Mesenchymal stem cell (in vitro differentiated cells and primary cell): ENCODE measurements around the gene FAM180A.

ENCODE experiments used
- DNase-seq: peaks from one replicate; pipeline ENCODE4 v3.0.0-alpha.2; 2013
- H2AFZ ChIP-seq: one replicate; pipeline ENCODE4 v1.6.1; 2013; ENCODE audit warnings: low read depth, mild to moderate bottlenecking, control low read depth, inconsistent platforms, low read length, moderate library complexity
- H2AK5ac ChIP-seq: 2 replicates; pipeline ENCODE4 v1.6.1; 2013; ENCODE audit warnings: low read length, moderate library complexity, mild to moderate bottlenecking, inconsistent platforms; ENCODE audit not compliant: severe bottlenecking
- H2BK120ac ChIP-seq: one replicate; pipeline ENCODE4 v1.6.1; 2013; ENCODE audit warnings: low read depth, mild to moderate bottlenecking, inconsistent platforms, low read length, moderate library complexity
- H2BK12ac ChIP-seq, 2 experiments: one replicate each; pipeline ENCODE4 v1.6.1; 2013; ENCODE audit warnings: inconsistent platforms in 2 of 2, low read length in 2 of 2, mild to moderate bottlenecking in 2 of 2, moderate library complexity in 2 of 2, control low read depth in 1 of 2
- H2BK15ac ChIP-seq: one replicate; pipeline ENCODE4 v1.6.1; 2013; ENCODE audit warnings: mild to moderate bottlenecking, low read depth, inconsistent platforms; ENCODE audit not compliant: poor library complexity, severe bottlenecking
- H2BK5ac ChIP-seq: 2 replicates; pipeline ENCODE4 v1.6.1; 2013; ENCODE audit warnings: low read depth, mild to moderate bottlenecking, low read length, control low read depth, inconsistent platforms; ENCODE audit not compliant: poor library complexity, severe bottlenecking
- H3K14ac ChIP-seq, 2 experiments: one replicate each; pipeline ENCODE4 v1.6.1; 2013; ENCODE audit warnings: inconsistent platforms in 2 of 2, low read length in 2 of 2, control low read depth in 1 of 2, mild to moderate bottlenecking in 1 of 2, moderate library complexity in 1 of 2
- H3K18ac ChIP-seq, 2 experiments: one replicate each; pipeline ENCODE4 v1.6.1; 2013; ENCODE audit warnings: inconsistent platforms in 2 of 2, low read length in 2 of 2, control low read depth in 1 of 2, low read depth in 1 of 2, mild to moderate bottlenecking in 1 of 2
- H3K23ac ChIP-seq, 2 experiments: one replicate each; pipeline ENCODE4 v1.6.1; 2013; ENCODE audit warnings: inconsistent platforms in 2 of 2, low read length in 2 of 2, mild to moderate bottlenecking in 2 of 2, moderate library complexity in 2 of 2, control low read depth in 1 of 2
- H3K27ac ChIP-seq: 2 replicates; pipeline ENCODE4 v1.5.1; 2013; ENCODE audit warnings: mild to moderate bottlenecking, moderate library complexity, low read length, control low read depth, inconsistent platforms; ENCODE audit not compliant: poor library complexity, severe bottlenecking
- H3K27me3 ChIP-seq, 2 experiments: 2 replicates each; pipeline versions ENCODE4 v1.6.1 to v1.7.0; 2013; ENCODE audit warnings: low read length in 2 of 2, mild to moderate bottlenecking in 2 of 2, moderate library complexity in 2 of 2, control low read depth in 1 of 2, inconsistent platforms in 1 of 2; ENCODE audit not compliant: control insufficient read depth in 1 of 2, insufficient read depth in 1 of 2
- H3K36me3 ChIP-seq, 2 experiments: 2 replicates each; pipeline versions ENCODE4 v1.6.1 to v1.7.0; 2013; ENCODE audit warnings: low read length in 2 of 2, control low read depth in 1 of 2, inconsistent platforms in 1 of 2, low read depth in 1 of 2, mild to moderate bottlenecking in 1 of 2; ENCODE audit not compliant: insufficient read depth in 2 of 2, control insufficient read depth in 1 of 2
- H3K4ac ChIP-seq, 2 experiments: one replicate each; pipeline ENCODE4 v1.6.1; 2013; ENCODE audit warnings: inconsistent platforms in 2 of 2, low read length in 2 of 2, mild to moderate bottlenecking in 2 of 2, moderate library complexity in 2 of 2, control low read depth in 1 of 2, low read depth in 1 of 2
- H3K4me1 ChIP-seq: 2 replicates; pipeline ENCODE4 v1.6.1; 2013; ENCODE audit warnings: low read depth, low read length, control low read depth; ENCODE audit not compliant: control insufficient read depth, insufficient read depth
- H3K4me2 ChIP-seq: 2 replicates; pipeline ENCODE4 v1.6.1; 2013; ENCODE audit warnings: low read length, mild to moderate bottlenecking, inconsistent platforms; ENCODE audit not compliant: poor library complexity, severe bottlenecking
- H3K4me3 ChIP-seq, 2 experiments: 2 replicates each; pipeline versions ENCODE4 v1.5.1 to v1.7.0; 2013; ENCODE audit warnings: low read length in 2 of 2, mild to moderate bottlenecking in 2 of 2, control low read depth in 1 of 2, low read depth in 1 of 2; ENCODE audit not compliant: insufficient read depth in 1 of 2
- H3K79me1 ChIP-seq: replicated peaks from 2 replicates; pipeline ENCODE4 v1.6.1; 2013; ENCODE audit warnings: mild to moderate bottlenecking, control low read depth, low read length, inconsistent platforms; ENCODE audit not compliant: poor library complexity, severe bottlenecking
- H3K9ac ChIP-seq: 2 replicates; pipeline ENCODE4 v1.7.0; 2013; ENCODE audit warnings: mild to moderate bottlenecking, low read length, moderate library complexity
- H3K9me3 ChIP-seq: 2 replicates; pipeline ENCODE4 v1.7.0; 2013; ENCODE audit warnings: mild to moderate bottlenecking, low read length; ENCODE audit not compliant: control insufficient read depth
- H4K8ac ChIP-seq: one replicate; pipeline ENCODE4 v1.6.1; 2013; ENCODE audit warnings: inconsistent platforms, mild to moderate bottlenecking, low read length, moderate library complexity
- H4K91ac ChIP-seq: one replicate; pipeline ENCODE4 v1.6.1; 2013; ENCODE audit warnings: mild to moderate bottlenecking, low read length, inconsistent platforms
- WGBS: methylation state at CpG from one replicate; pipeline ENCODE4 v1.1.7; 2013; ENCODE audit warnings: mixed read lengths; 5-methylcytosine and 5-hydroxymethylcytosine counted together

Gene FAM180A

DNA sequence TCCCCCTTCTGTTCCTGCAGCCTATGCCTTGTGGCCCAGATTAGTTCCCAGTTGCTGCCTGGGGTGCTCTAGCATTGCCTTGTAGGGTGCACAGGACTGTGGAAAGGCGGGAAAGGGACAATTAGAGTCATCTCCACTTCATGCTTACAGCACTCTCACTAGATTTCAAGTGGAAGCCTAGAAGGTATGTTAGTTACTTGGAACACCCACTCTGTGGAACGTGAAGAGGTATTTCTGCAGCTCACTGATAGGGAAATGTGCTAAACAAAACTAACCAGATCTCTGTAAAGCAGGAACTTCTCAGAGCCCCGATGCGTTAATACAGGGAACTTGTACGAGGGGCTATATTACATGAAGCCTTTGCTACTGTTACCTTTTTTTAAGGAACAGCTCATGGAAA lies 66.9 kb downstream of the FAM180A start:
- no peak overlapping the region for H3K4me2 ChIP-seq
- 93% methylated on average over 4 of the region's 5 CpGs for WGBS
- no peak overlapping the region for H2BK5ac ChIP-seq
- no peaks in the 10 kb centered on the region for H3K9me3 ChIP-seq
- no peak overlapping the region for H2AFZ ChIP-seq
- no peak overlapping the region for H3K18ac ChIP-seq
- no peaks in the 10 kb centered on the region for H3K27me3 ChIP-seq
- no peak overlapping the region for H3K9ac ChIP-seq
- no peak overlapping the region for H2BK12ac ChIP-seq
- H3K27ac ChIP-seq = no peak overlapping the region
- no peak overlapping the region for H2BK15ac ChIP-seq
- H4K8ac ChIP-seq = no peak overlapping the region
- H3K23ac ChIP-seq = no peak overlapping the region
- no peak for DNase-seq
- H3K36me3 ChIP-seq = peaks cover 10 to 83% of the 10 kb centered on the region in 2 experiments
- H3K14ac ChIP-seq = no peak overlapping the region
- H3K4me1 ChIP-seq = peaks cover 7% of the 10 kb centered on the region
- no peak overlapping the region for H3K4ac ChIP-seq
- no peak overlapping the region for H4K91ac ChIP-seq
- no peak overlapping the region for H2AK5ac ChIP-seq
- H3K4me3 ChIP-seq = no peak overlapping the region
- H3K79me1 ChIP-seq = peaks cover 35% of the 10 kb centered on the region
- H2BK120ac ChIP-seq = no peak overlapping the region
